Measurements from ENCODE around the gene CTXND1.

The CTXND1 gene

DNA sequence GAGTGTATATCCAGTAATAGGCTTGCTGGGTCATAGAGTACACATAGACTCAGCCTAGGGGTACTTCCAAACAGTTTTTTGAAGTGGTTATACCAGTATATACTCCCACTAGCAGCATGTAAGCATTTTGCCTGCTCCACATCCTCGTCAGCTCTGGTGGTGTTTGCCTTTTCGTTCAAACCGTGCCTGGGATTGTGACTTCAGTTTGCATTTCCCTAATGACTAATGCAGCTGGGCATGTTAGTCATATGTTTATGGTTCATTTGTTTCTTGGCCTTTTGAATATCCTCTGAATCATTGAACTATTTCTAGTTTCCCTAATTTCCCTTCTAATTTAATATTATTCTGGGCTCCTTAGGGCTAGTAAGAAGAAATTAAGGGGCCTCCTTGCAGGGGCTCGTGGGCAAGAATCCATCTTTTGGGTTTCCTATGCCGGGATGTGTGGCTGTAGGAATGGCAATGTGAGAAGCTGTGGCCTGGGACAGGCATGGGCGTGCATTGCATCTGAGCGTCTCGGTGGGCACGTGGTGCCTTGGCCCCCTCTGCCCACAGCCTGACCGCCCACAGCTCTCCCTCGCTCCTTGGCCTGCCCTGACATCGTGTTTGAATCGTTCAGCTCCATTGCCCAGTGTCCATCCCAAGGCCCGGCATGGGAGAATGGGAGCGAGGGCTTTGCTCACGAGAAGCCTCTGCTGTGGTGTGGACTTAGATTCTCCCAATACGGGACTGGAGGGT, 72.8 kb downstream of the CTXND1 start:
- no peak for DNase-seq

DNA sequence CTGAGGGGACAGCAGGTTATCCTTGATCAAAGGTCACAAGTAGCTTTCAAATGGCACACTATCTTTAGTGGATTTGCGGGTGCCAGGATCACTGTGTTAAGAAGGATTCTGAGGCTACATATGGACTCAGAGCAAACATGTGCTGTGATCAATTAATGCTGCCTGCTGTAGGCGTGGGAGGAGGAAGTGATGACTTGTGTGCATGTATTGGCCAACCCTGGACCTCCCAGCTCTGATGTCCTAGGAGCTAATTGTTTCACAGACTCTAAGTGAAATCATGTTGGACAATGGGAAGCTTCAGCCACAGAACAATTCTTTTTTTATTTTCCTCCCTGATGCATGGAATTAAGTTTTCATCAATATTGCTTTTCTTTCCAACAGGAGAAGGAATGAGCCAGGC, 74.9 kb downstream of the CTXND1 start:
- DNase-seq: no peak

DNA sequence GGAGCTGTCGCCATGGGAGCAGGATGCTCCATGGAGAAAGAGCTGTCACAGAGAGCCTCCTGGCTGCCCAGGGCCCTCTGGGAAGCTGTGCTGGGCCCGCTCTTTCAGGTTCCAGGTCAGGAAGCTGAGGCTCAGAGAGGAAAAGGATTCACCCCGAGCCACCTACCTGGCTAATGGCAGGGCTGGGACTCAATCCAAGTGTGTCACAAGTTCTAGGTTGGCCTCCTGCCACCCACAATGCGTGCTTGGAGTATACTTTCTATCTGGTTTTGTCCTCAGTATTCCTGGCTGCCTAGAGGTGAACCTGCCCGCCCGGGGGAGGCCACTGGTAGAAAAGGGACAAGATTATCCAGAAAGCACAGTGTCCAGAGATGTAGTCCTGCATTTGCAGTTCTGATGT, 75.6 kb downstream of the CTXND1 start:
- no peak for DNase-seq

DNA sequence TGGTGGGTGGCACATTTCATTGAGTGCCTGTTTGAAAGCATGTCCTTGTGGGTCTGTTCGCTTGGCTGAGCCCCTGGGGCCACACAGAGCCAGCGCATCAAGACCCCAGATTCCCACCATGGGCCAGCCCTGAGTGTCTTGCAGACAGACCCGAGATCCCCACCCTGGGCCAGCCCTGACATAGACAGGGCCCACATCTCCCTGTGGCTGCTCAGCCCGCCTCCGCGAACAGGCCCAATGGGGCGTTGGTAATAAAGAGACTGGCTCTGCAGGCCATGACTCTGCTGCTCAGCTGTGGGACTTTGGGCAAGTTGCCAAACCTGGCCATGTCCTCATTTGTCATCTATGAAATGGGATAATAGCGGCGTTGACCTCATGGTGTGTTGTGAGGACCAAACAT, 76.6 kb downstream of the CTXND1 start:
- DNase-seq: no peak

DNA sequence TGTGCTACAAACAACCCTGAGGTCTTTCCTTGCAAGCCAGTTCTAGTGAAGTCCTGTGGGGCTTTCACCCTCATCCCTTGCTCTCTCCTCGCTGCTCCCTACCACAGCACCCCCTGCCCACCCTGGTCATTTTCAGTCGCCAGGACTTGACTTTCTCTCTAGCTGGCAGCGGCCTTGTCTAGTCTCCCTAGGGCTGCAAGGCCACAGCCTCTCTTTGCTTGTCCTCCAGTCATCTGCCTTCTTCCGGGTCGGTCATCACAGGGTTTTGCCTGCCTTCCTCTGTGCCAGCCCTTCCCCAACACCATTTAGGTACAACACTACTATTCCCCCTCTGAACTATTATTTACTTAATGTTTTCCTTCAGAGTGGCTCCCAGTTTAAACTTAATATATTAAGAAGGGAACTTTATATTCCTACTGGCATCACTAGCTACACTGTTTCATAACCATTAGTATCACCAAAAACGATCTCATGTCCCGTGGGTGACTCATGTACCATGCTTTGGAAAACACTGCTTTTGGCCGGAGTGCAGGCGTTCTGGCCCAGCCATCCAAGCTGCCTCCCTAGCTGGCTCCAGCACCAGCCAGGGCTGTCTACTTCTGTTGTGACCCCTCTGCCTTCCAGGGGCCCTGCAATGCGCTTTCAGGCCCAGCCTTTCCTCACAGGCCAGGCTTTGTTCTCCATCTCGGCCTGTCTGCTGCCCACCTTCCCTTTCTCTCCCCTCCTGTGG, 77.8 kb downstream of the CTXND1 start:
- DNase-seq: no peak

DNA sequence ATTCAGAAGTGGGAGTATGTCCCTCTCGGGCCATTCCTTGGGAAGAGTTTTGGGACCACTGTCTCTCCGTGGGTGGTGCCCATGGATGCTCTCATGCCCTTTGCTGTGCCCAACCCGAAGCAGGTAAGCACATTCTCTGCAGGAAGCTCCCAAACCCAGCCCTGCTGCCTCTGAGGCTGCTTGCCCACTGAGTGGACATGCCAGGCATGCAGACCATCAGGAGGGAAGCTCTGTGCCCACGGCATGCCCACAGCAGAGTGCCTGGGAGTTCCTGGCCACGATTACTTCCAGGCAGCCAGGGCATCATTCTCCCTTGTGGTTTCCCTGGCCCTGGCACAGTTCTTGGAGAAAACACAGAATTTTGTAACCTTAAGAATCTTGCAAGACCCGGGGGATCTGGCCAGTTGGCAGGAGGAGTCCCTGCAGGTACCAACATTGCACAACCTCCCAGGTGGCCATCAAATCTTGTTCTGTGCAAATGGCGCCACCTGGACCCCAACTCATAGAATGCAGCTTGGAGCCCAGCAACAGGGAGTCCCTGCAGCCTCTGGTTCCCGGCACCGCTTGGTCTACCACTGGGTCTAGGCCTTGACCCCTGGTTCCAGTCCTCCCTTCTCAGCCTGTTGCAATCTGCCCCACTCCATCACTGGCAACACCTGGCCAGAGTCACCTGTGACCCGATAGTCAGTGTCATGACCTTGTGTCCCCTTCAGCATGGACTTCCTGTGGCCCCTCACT, 78.8 kb downstream of the CTXND1 start:
- DNase-seq: peak; percentile 45

DNA sequence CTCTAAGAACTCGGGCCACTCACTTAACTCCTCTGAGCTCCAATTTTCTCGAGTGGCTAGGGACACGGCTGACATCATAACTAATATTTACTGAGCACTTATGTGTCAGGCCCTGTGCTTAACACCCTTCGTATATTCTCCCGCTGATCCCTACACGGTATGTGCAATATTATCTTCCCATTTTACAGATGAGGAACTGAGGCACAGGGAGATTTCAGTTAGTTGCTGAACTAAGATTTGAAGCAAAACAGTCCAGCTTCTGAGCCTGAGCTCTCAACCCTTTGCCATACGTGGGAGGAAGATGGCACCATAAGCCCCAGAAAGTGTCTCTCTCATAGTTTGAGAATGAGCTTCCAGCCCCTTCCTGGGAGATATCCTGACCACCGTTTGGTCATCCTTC, 79.6 kb downstream of the CTXND1 start:
- no peak for DNase-seq

DNA sequence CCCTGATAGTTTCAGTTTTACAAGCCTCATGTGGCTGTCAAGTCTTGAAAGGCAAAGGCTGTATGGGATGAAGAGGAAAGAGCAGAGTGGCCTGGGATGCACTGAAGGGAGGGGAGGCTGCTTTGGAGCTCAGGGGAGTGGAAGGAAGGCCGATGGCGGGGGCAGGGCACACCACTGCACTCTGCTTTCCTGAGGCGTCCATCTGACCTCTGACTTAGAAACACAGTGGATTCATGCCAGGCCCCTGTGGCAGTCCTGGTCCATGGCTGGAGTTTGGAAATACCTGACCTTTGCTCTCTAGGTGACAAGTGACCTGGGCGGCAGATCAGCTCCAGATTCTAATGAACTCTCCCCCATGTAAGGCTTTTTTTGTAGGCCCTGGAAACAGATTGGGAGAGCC, 80.2 kb downstream of the CTXND1 start:
- no peak for DNase-seq

DNA sequence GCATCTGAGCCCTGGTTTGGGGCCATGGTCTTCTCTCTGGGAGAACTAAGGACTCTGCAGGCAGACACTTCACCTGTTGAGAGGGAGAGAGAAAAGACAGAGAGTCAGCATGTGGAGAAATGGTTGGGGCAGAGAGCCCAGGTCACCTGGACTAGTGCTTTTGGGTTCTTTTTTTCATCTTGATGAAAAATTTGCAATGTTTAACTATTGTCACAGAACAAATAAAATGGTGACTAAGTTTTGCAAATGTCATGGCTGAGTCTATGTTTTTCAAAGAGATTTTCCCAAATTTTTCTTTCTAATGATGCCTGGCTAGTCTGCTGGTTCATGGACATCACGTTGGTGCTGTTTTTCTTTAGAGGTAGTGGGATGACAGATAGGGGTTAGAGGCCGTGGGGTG, 81.4 kb downstream of the CTXND1 start:
- no peak for DNase-seq

DNA sequence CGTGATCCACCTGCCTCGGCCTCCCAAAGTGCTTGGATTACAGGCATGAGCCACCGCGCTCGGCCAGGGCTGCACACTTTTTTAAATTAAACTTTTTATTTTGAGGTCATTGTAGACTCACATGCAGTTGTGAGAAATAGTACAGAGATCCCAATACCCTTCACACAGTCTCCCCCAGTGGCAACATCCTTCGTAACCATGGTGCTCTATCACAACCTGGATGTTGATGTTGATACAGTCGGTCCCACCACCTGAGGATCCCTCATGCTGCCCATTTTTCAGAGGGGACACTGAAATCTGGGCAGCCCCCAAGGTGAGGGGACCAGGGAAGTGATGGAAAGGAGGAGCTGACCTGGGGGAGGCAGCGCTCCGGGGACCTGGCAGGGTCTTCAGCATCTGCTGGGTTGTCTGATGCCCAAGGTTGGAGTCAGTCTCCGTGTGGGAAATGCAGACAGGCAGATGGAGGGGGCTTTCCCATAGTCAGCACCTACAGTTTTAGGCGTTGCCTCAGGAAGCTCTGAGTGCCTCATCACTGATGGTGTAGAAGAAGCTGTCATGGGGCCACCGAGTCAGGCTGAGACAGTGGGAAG, 82.2 kb downstream of the CTXND1 start:
- DNase-seq: no peak

DNA sequence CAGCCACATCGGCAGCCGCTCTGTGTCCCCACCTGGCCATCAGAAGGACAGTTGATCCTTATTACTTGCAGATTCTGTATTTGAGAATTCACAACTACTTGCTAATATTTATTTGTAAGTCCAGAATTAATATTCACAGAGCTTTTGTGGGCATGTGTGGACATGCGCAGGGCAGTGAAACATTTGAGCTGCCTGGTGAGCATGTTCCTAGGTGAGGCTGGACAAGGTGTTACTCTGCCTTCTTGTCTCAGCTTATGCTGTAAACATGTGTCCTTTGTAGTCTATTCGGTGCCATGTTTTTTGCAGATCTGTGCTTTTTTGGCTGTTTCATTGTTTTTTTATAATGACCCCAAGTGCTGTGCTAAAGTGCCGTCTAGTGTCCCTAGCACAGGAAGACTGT, 83.6 kb downstream of the CTXND1 start:
- no peak for DNase-seq

DNA sequence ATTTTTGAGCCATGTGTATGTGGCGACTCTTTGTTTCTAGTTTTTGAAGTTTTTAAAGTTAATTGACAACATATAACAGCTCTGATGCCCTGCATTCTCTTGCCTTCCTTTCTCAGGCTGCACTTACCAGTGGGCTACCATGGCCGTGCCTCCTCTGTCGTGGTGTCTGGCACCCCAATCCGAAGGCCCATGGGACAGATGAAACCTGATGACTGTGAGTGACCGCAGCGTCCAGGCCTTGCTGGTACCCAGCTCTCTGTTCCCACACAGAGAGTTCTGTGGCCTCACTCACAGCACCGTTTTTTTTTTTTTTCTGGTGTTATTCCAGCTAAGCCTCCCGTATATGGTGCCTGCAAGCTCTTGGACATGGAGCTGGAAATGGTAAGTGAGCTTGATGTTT, 84.1 kb downstream of the CTXND1 start:
- DNase-seq: no peak

DNA sequence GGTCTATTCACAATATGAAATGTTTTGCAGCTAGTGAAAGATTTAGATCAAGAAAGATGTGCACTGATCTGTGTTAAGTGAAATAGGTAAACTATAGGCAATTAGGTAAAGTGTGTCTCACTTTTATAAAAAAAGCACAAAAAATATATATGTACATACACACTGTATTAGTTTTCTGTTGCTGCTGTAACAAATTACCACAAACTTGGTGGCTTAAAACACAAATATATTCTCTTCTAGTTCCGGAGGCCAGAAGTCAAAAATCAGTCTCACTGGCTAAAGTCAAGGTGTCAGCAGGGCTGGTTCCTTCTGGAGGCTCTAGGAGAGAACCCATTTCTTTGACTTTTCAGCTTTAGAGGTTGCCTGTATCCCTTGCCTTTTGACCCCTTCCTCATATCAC, 88.1 kb downstream of the CTXND1 start:
- DNase-seq: no peak

DNA sequence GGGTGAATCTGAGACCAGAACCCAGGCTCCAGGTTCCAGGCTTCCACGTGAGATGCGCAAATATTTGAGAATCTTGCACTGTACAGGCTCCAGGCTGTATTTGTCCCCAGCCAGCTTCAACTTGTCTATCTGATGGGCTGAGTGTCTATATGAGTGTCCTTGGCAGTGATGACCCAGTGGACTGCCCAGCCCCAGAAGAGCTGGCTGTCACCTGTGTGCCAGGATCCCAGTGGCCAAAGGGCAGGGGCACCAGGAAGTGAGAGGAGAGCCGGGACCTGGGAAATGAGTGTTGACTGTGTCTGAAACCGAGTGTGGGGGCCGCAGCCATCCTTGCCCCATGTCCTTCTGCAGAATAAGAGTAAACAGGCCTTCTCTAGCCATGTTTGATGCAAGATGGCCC, 88.8 kb downstream of the CTXND1 start:
- no peak for DNase-seq

DNA sequence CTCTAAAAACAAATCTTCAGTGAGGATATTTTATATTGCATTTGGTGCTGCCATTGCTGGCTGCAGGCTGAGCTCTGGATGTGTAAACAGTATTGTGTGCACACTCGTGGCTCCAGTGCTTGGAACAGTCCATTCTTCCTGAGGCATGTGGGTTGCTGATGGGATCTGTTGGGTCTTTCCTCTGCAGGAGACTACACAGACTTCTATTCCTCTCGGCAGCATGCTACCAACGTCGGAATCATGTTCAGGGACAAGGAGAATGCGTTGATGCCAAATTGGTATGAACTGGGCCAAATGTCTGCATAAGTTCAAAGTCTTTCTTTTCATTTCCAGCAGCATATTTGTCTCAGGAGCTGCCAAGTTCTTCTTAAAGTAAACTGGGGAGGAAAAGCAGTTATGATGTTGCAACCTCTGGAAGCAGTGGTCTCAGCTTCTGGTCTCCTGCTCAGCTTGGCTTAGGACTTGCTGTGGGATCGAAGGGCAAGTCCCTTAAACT, 89.9 kb downstream of the CTXND1 start:
- no peak for DNase-seq

DNA sequence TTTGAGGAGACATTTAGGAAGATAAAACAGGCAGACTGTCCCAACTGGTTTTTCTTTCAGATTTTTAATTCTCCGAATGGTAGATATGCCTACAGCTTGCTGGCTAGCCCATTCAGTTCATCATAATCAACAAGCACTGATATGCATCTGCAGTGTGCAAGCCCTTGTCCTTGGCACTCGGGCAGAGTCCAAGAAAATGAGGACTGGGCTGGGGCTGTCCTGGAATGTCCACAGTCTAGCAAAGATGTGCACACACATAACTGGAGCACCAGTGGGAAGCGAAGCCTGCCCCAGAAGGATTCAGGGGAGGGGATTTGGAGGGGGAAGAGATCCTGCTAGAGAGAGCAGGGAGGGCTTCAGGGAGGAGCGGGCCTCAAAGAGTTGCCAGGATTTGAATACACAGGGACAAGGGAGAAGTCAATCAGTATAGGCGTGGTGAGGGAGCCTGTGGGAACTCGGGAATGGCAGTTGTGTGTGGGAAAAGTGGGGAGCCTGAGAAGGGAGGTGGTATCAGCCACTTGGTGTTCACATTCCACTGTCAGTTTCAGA, 90.5 kb downstream of the CTXND1 start:
- no peak for DNase-seq

DNA sequence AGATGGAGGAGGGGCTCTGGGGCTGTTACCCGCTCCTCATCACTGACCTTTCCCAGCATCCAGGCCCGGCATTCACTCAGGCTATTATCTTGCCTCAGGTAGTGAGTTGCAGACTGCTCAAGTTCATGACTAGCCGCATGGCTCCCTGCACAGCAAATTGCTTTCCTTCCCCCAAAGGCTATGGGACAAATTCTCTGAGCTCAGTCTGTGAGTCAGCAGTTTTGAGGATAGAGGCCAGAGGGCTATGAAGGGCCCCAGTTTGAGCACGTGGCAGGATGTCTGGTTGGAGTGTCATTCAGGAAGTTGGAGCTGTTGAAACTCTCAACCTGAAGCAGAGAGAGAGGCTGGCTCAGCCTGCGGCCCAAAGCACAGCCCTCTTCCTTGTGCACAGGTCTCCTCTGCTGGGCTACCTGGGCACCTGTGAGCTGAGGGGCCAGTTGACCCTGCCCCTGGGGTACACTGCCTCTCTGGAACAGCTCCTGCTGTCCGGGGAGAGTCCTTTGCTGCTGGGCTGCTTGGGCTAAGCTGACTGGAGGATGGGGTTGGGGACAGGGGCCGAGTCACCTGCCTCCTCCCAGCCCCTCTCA, 91.3 kb downstream of the CTXND1 start:
- no peak for DNase-seq

DNA sequence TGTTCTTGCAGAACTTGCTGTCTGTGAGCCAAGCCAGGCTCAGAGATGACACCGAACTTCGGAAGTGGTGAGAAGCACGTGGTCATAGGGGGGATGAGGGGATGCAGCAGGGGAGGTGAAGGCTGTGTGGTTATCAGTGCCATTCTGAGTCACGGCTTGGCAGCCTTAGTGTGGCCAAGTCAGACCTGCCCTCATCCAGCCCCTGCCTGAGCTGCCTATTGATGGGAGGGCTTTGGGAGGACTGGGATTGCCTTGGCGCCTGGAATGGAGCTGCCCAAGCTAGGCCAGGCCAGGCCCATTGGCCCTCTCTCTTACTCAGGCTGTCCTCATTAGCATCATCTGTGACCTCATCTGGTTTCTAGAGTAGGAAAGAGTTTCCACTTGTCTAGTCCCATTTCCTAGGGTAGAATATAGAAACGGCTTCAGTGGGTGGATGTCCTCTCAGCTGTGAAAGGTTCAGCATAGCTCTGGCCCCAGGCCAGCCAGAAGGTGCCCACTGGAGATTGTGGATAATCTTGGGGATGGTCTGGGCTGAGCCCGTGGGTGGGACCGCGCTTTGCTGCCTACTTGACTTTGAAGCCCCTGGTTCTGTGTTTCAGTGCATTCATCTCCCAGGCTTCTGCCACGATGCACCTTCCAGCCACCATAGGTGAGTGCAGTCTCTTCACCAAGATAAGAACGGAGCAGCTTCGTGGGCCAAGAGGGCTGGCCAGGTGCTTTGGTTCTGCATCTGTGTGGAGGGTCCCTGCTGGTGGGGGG, 92.0 kb downstream of the CTXND1 start:
- DNase-seq: no peak

DNA sequence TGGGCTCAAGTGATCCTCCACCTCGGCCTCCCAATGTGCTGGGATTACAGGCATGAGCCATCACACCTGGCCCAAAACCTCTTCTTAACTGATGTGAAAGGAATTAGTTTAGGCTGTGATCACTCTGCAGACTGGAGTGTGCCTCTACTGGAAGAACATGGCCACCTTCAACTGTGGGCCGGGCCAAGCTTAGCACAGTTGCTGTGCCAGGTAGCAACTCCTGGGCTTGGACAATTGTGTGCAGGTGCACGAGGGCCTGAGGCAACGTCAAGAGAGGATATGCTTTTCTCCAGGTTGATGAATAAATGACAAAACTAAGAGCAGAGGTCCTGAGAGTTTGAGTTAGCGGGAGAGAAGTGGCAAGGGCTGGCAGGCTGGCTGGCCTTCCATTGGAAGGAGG, 92.7 kb downstream of the CTXND1 start:
- no peak for DNase-seq

DNA sequence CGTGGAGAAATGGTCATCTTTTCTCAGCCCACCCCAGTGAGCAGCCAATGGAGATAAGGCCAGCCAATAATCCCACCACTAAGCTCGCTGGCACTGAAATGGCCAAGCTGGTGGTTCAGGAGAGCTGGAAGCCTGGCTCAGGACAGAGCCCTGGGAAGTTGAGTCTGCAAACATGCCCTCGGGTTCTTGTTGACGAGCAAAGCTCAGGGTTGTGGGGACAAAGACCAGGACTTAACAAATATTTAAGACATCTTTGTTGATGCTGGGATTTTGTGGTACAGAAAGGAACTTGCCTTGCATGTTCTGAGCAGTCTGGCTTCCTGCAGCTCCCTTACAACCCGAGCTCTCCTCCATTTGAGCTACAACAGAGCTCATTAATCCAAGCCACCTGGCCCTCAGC, 94.8 kb downstream of the CTXND1 start:
- DNase-seq: no peak

DNA sequence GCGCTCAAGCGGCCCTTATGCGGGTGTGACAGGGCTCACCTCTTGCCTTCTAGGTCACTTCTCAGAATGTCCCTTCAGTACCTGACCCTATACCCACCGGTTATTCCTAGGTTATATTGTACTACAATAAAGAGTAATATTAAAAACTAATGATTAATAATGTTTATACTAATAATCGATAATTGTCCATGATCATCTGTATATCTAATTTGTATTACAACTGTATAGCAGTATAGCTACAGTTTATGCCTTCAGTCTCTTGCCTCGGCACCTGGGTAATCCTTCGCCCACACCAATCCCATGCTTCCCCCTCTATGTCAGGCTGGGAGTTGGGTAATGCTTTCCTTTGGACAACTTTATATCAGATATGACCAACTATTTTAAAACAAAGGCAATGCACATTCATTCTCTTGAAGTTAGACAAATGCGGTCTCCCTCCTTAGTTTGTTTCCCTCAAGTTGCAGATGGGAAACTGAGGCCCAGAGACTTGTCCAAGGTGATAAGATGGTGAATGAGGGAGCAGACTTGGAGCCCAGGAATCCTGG, 95.8 kb downstream of the CTXND1 start:
- DNase-seq: no peak
